DMS 273 (cell line): ENCODE data around the gene SHC3.

Experiments used
- DNase-seq: peaks from one replicate; lab custom pipeline; 2025; ENCODE audit not compliant: unreplicated experiment; lab: John Stamatoyannopoulos, UW

SHC3 gene

DNA sequence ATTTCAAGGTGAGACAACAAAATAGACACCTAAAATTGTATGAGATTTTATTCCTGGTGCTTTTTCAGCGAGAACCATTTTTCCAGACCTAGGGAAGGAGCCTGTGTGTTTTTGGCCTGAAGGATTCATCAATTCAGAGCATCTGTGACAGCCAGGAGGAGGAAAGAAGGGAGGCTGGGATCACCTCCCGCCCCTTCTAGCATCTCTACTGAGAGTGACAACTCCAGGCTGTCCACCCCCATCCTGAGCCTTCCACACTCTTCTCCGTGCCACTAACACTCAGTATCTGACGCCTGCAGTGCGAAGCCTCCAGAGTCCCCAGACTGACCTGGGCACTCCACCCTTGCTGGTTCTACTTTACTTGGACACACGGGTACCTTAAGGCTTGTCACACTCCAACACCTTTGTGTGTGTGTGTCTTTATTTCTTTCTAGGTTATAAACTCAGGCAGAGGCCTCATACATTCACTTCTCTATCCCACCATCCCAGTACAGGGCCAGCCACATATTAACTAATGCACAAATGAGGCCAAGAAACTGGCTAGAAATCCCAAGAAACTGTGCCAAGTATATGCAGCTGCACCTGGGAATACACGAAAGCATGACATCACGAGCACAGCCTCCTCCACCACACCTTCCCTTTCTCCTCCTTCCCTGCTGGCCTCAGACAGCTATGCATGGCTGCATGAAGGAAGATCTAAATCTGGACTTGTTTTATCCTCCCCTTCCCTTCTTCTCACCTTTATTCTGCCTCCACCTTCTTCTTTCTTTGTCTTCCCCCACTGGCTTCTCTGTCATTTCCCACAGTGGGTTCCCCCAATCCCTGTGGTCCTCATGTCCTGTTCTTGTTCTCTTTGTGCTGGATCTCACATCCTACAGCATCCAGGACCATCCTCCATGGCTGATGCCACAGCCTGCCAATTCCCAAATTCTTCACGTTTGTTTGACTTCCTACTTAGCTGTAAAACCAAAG is 171.3 kb downstream of the SHC3 start:
- peak; percentile 58 for DNase-seq

DNA sequence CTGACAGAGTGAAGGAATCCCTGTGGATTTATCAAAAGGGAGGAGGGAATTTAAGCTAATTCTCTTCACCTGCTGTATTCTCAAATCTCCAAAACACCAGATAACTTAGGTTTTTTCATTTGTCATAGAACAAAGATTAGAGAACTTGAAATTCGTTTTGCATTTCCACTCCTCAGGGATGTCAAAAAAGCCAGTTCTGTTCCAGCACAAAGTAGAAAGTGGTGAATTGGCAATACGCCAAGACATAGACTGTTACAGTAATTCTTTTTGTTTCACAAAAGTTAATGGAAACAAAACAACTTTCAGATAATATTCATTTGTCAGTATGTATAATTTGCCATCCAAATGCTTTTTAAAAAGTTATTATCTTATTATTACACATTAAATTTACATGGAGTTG is 172.4 kb downstream of the SHC3 start:
- DNase-seq: peak; percentile 30

DNA sequence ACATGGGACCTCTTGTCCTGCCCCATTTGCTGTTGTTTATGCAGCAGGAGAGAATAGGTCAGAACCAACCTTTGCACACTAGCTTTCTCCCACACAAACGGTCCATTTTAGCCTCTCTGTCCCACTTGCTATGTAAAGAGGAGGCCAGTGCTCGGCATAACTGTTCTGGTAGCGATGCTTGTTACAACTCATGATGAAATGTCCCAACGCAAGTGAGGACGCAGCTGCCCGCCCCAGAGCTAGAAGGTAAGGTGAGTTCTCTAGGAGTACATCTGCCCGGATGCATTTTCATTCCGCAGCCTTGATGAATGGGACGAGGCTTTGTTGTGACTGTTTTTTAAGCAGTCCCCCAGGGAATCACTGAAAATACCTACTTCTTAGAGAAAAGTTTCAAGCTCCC is 173.3 kb downstream of the SHC3 start:
- no peak for DNase-seq

DNA sequence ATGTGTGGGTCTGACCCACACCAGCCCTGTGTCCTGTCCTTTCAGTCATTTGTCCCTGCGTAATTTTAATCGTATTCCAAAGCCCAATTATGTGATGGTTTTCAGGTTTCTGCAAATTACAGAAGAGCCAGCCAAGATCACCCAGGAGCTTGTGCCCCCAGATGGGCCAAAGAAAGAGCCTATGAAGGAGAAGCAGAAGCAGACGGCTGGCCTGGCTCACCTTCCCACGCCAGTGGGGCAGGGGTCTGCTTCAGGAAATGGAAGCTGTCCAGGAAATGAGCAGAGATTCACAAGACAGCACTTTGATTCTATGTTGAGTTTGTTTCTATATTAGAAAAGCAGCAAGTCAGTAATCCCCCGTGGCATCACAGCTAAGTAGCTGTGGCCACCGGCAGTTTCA is 175.6 kb downstream of the SHC3 start:
- no peak for DNase-seq

GRCh38 chr9:89001917-89002540 is 176.6 kb downstream of the SHC3 start:
- DNase-seq: no peak

DNA sequence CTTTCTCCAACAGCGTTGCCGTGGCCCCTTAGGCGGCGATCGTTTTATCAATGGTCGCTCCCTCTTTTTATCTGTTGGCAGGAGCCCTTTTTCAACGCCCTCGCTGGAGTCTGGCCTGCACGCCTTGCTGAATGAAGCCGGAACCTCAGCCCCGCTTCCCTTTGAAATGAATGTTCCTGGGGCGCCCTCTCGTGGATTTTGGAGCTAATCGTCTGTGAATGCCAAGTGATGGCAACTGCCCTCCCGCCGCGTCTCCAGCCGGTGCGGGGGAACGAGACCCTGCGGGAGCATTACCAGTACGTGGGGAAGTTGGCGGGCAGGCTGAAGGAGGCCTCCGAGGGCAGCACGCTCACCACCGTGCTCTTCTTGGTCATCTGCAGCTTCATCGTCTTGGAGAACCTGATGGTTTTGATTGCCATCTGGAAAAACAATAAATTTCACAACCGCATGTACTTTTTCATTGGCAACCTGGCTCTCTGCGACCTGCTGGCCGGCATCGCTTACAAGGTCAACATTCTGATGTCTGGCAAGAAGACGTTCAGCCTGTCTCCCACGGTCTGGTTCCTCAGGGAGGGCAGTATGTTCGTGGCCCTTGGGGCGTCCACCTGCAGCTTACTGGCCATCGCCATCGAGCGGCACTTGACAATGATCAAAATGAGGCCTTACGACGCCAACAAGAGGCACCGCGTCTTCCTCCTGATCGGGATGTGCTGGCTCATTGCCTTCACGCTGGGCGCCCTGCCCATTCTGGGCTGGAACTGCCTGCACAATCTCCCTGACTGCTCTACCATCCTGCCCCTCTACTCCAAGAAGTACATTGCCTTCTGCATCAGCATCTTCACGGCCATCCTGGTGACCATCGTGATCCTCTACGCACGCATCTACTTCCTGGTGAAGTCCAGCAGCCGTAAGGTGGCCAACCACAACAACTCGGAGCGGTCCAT is 177.4 kb downstream of the SHC3 start:
- peak; percentile 96 for DNase-seq

- DNase-seq: peak; percentile 61
Observed at GRCh38 chr9:89000371-89000781, 178.2 kb downstream of the SHC3 start.

GRCh38 chr9:88998911-88999310 is 179.7 kb downstream of the SHC3 start:
- DNase-seq: peak; percentile 39

- peak; percentile 39 for DNase-seq
Observed at GRCh38 chr9:88998503-88998902, 180.1 kb downstream of the SHC3 start.

- no peak for DNase-seq
Observed at GRCh38 chr9:88997646-88998045, 181.0 kb downstream of the SHC3 start.

DNA sequence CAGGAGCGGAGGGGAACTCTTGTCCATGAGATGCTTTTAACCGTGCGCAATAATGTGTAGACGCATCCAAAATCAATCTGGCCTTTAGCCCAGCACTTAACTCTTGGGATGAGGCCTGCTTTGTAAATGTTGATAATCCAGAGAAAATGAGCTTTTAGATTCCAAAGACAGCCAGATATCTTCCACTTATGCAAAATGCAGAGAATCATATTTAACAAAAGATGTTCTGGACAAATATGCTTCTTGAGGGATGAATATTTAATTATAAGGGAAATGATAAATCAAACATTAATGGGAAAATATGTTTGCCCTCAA is 181.7 kb downstream of the SHC3 start:
- DNase-seq: no peak

DNA sequence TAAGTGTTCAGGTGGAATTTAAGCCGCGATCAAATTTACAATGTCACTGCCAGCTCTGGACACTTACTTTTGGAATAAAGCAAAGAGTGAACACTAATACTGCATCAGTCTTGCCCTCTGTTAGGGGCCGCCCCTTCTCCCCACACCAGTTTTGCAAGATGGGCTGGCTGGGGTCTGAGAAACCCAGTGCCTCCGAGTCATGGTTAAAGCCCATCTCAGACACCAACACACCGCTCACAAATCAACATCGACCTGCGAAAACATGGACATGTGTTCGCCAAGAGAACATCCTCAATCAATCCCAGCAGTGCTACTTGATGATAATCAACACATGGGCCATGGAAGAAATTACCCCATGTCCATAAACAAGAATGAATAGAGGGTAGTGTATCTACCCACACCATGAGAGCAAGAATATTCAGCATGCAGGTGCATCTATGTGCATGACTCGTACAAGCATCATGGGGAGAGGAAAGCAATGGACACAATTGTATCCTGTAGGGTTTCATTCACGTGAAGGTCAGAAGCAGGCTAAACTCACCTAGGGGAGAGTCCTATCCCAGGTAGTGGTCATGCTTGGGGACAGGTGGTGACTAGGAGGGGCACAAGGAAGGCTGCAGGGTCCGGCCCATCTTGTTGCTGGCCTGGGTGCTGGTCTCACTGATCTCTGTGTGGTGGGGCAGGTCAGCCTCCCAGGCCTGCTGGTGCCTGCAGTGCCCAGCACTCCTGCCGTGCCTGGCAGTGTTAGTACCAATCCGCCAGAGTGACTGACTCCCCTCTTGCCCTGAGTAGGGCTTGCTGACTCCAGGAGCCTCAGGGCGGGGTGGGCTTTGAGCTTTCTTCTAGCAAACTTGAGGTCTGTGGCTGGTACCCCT is 182.3 kb downstream of the SHC3 start:
- DNase-seq: peak; percentile 69

DNA sequence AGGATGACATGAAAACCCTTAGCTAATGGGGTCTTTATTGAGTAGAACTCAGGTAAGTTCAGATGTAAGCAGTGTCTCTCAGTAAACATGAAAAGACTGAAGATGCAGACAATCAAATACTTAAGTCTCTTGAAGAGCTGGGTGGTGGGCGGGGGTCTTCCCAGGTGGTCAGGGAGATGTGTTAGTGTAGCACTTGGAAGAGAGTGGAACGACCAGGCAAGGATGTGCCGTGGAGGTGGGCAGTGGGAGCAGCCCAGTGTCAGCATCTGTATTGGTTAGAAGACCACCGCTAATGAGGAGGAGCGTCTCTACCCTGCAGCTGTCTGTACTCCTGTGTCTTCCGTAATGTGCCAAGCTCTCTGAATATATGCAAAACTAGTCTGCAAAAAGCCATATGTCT is 183.0 kb downstream of the SHC3 start:
- DNase-seq: peak; percentile 84

GRCh38 chr9:88995200-88995577 is 183.4 kb downstream of the SHC3 start:
- no peak for DNase-seq

DNA sequence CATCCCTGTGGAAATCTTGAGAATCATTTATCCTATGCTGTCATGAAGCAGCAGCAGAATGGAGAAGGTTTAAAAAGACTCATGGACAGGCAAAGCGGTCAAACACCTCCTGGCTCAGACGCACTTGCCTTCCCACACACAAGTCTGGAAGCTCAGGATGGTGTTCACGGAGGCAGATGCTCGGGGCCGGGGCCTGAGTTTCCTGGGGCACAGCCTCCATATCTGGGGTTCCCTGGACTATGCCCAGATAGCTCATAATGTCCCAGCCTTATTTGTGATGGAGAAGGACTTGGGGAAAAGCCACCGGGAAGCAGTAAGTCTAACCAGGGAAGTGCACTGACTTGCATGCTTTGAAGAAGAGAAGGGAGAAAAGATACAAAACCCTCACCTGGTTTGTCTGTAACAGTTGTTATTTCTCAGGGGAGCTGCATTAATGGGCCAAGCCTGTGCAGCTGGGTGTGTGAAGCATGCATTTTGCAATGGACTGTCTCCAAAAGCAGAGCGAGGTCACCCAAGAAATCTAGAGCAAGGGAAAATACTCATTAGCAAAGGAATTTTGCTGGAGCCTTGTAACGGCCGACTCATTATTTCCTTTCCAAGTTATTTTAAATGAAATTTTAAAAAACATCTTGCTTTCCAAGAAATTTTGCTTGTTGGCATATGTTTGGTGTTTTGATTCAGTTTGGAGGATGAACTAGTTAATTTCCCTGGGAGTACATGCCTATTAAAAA is 184.0 kb downstream of the SHC3 start:
- DNase-seq: peak; percentile 12

DNA sequence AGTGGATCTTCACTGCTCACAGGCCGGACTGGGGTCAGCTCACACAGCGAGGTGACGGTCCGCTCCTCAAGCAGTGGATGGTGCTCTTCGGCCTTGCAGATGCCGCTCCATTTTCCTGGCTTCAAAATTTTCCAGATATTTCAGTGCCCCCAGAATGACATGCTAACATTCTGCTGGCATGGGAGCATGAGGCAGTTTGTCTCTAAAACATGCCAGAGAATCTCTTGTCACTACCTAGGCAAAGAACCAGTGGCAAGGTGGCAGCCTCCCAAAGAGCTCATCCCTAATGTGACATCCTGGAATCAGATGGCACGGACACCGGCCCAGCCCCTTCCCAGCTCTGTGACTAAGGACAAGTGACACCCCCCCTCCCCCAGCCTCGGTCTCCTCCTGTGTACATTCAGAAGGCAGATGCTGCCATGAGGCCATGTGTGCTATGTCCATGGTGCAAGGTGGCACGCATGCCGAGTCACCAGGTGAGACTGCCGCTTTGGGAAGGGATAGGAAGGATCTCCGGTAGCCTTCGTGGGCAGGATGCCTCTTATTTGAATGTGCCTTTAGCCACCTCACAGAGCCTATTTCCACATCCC is 184.7 kb downstream of the SHC3 start:
- DNase-seq: no peak

GRCh38 chr9:88993327-88993726 is 185.3 kb downstream of the SHC3 start:
- peak; percentile 6 for DNase-seq

DNA sequence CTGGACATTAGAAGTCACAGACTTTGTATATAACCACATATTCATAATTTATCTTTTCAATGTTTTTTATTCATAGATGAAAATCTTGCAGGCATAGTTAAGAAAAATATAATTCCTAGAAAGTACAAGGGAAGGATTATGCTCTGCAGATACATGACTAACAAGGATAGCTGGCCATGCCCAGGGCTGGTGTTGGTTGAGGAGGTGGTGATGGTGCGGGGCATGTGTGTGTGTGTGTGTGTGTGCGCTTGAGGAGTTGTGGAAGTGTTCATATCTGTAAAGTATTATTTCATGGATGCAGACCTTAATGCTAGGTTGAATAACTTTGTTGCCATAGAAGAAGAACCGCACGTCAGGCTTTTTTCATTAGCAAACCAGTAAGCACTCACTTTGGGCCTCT is 186.1 kb downstream of the SHC3 start:
- no peak for DNase-seq
